Measurements from ENCODE around the gene OTX1.
"Not testable (repeated sequence)": the region's sequence is repeated elsewhere in the genome, so short reads cannot be mapped to it uniquely, and the experiment has no call there.

Gene OTX1

DNA sequence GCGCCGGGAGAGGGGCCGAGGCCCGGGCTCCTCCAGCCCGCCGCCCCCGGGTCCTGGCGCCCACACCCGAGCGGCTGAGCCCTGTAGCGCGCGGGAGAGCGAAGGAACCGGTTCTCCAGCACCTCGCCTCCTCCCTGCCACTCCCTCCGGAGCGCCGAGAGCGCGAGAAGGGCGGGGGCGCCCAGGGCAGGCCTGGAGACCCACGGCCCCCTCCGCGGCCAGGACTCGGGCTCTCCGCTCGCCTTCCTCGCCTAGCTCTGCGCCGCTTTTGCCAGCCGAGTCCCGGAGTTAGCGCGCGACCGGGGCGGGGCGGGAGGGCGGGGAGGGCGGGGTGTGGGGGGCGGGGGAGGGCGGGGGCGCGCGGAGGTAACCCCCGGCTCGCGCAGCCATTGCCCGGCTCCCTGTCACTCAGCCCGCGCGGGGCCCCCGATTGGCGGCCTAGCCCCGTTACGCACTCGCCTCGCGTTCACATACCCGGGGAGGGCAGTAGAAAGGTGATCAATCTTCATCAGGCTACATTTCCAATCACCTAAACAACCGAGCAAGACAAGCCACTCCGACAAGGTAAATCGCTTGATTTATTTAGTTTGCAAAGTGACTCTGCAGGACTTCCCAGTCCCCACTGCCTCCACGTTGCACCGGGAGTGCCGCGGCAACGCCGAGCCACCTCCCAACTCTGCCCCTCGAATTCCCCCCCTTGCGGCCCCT is at the start of gene OTX1:
OTX1 (plus strand) TSS at position 497 of the 708 bp plus-strand sequence. CDS start 2,161 bp downstream, outside the sequence.
- peak; percentile 74 to 78 for ATAC-seq

DNA sequence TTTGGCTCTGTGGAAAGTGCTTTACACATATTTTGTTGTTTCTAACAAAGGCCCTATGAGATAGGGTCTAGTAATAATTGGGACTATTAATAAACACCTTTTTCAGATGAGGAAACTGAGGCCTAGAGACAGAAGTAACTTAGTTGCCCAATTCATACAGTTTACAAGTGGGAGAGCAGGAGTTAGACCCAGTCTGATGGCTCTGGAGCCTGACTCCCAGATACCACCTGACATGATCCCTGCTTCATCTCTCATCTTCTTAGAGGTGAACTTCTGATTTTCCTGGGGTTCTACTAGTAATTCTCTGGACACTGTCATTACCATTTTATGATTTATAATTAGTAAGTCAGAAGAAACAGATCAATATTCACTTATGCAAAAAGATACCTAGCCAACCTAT is 49.1 kb upstream of the OTX1 start:
- ATAC-seq: no peak

DNA sequence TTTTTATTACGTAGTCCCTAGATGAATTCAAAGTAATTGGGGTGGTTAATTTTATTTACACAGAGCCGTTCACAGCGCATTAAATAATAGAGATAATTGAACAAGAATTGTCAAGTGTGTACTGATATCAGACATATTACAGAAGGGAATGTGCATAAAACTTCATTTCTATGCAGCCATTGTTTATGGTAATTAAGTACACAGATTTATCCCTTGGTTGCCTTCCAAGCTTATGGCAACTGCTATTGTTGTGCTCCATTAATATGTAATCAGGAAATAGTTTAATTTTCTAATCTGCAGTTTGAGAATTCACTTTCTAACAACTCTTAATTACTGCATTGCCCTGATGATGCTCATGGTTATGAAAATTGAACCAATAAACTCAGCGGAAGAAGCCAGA is 47.3 kb upstream of the OTX1 start:
- no peak for ATAC-seq

DNA sequence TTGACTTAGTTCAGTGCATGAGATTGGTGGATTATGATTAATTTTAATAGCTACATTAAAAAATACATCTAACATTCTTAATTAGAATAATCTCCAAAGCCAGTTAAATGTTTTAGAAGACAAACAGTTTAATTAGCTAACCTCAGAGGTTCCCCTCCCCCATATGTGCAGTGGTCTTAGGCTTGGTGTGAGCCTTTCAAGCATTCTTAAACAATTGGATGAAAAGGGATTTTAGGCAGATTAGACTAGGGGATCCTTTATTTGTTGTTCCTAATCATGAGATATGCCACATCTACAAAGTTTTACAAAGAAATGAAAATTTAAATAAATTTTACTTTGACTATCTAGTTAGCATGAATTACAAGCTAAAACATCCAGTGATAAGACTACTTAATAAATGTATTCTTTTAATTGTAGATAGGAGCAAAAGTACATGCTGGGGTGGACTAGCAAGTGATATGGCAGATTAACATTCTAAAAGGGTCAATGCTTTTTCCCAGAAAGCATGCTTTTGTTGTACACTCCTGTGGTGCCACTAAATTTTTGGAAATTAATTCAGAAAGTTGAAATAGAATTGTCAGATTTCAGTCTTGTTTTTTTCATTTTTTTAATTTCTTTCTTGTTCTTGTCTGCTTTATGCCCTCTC is 42.7 kb upstream of the OTX1 start:
- ATAC-seq: no peak

DNA sequence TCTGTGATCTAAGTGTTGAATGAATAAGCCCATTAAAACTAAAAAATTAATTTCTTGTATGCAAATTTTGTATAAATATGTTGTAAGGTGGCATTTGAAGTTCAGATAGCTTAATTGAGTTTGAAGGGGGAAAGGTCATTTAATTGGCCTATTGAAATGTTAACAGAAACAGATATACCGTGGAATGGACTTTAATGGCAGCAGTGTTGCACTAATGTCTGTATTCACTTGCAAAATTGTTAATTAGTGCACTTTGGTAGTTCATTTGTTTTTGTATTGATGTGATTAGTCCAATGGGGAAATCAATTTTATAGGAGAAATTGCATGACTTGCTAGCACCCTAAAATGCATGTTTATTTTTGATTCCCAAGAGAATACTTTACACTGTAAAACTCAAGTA is 41.8 kb upstream of the OTX1 start:
- no peak for ATAC-seq

DNA sequence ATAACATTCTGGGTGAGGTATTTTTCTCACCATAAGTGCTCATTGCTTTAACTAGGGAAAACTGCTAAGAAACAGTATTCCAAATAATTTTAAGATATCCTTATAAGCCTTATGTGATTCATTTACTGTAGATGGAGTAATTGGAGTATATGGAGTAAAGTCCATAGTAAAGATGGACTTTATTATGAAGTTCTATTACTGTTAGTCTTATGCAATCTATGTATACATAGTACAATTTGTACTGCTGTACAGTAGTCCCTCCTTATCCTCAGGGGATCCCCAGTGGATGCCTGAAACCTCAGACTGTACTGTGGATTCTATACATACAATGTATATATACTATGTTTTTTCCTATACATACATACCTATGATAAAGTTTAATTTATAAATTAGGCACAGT is 41.1 kb upstream of the OTX1 start:
- no peak for ATAC-seq

DNA sequence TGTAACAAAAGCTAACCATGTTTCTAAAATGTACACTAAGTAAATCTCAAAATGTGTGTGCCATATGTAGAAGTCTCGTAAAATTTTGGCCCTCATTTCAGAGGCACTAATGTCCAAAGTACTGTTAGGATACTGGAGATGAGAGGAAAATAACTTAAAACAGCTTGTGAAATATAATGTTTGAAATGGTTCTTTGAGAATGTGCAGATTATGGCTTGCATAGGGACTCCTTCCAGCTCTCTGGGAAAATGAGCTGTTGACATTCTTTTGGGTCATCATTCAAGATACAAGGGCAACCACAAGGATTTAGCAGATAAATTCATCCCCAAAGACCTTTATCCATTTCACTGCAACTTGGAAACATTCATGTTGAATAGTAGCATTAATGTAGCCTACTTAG is 38.1 kb upstream of the OTX1 start:
- ATAC-seq: no peak

DNA sequence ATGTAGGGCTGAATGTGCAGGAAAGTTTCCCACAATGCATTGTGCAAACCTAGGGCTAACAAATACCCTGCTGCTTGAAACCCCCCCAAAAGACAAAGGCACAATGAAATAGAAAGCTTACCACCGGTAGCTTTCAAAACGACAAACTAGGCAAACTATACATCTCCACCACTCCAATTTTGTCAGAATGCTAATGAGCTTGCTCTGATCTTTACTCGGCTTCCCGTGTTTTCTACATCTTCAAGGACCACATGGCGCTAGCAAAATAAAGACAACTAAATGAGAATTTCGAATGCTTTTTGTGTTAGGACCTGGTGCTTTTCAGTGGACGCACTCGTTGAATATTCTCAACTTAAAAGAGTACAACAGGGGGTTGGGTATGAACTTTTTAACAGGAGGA is 37.2 kb upstream of the OTX1 start:
- no peak for ATAC-seq

DNA sequence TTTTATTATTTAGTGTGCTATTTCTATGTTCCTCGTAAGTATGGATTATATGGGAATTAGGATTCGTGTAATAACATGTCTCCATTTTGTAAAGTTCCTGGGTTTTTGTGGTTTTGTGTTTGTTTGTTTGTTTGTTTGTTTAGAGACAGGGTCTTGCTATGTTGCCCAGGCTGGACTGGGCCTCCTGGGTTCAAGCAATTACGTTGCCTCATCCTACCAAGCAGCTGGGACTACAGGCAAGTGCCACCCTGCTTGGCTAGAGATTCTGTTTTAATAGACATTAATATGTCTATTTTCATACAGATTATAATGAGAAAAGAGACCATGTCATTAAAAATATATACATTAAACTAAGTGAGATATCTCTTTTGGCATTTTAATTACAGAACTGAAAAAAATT is 35.2 kb upstream of the OTX1 start:
- ATAC-seq: no peak

DNA sequence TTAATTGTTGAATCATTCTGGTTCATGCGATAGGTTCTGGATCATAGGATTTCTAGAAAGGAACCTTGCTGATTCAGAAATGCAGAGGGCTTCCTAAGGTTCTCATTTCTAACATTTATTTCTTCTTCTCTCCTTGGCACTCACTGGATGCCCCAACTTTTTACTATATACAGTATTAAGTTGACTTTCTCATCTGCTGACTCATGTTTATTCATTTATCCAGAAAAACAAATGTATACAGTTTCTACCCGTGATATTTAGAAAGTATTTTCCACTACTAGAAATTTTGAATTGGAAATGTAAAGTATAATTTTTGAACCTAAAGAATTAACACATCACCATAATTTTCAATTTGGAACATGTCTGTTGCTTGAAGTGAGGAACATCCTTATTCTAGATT is 32.2 kb upstream of the OTX1 start:
- ATAC-seq: no peak

DNA sequence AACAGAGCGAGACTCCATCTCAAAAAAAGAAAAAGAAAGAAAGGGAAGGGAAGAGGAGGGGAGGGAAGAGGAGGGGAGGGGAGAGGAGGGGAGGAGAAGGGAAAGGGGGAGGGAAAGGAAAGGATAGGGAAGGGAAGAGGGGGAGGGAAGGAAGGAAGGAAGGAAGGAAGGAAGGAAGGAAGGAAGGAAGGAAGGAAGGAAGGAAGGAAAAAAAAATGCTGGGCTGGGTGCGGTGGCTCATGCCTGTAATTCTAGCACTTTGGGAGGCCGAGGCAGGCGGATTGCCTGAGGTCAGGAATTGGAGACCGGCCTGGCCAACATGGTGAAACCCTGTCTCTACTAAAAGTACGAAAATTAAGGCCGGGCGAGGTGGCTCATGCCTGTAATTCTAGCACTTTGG is 30.9 kb upstream of the OTX1 start:
- ATAC-seq: not testable (repeated sequence)

DNA sequence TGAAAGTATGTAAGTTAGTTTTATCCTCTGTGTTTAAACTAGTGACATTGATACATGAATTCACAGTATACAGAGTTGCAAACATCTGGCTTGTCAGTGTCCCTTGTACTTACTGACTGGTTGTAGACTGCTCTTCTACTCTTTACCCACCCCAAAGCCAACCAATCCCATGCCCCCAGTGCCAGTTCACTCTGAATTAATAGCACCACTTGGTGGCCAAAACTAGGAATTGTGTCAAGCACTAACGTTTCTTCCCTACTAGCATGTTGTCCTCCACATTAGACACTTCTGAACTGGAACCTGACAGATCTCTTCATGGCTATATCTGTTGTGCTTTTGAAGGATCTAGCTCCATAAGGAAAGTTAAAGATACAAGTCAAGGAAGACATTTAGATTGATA is 27.2 kb upstream of the OTX1 start:
- no peak for ATAC-seq

DNA sequence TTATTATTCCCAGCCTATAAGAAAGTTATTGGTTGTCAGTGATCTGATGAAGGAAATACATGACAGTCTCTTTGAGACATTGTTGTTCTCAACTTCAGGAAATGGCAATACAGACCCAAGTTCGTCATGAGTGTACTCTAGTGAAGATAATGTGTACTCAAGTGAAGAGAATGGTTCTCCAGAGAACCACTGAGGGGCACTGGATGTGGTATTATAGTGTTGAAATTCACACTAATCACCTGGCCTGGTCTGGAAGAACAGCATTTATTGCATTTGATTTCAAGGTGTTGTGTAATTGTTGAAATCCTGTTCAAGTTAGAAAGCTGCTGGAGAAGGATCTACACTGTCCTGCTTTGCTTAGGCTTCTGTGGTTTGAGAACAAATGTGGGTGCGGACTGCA is 23.4 kb upstream of the OTX1 start:
- ATAC-seq: no peak

DNA sequence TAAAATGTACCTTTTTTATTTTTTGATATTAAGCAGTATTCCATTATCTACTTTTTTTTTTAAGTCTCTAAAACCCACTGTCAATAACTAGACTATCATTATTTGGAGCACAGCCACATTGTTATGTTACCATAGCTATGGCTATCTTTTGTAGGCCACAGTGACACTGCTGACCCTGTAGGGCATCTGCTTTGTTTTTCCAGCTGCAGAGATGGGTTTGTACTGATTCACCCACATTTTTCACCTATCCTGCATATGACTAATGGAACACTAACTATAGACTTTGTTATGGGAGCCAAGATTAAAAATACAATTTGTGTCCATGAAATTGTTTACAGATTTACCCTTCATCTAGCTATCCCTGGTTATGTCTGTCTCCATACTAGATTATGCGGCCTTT is 21.6 kb upstream of the OTX1 start:
- ATAC-seq: no peak

DNA sequence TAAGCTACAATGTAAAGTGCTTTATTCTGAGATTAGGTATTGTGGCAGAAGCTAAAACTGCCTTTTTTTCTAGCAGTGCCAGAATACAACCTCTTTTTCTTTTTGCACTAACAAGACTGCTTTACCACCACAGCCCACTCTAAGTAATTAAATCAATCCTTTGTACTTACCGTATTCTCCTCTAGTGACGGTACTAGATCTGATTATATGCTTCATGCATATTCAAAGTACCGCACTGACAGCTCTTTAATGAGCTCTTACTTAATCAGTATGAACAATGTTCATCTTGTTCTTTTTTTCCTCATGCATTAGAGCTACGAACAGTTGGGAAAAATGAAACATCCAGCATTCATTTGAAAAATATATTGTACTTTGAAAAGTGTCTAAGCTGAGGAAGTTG is 16.1 kb upstream of the OTX1 start:
- no peak for ATAC-seq

DNA sequence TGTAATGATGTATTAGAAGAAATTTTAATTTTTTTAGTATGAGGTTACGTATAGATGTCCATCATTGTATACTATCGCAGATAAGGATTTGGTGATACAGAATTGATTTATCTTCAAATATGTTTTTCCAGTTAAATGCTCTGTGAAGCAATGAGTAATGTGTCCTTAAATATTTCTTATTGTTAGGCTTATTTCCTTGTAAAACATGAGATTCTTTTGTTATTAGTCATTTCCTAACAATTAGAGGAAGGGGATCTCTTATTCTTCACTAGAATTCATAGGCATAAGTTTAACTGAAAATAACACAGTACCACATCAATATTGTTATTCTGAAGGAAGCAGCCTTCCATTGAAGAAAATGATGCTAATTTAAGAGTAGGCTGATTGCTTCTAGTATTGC is 15.5 kb upstream of the OTX1 start:
- no peak for ATAC-seq

DNA sequence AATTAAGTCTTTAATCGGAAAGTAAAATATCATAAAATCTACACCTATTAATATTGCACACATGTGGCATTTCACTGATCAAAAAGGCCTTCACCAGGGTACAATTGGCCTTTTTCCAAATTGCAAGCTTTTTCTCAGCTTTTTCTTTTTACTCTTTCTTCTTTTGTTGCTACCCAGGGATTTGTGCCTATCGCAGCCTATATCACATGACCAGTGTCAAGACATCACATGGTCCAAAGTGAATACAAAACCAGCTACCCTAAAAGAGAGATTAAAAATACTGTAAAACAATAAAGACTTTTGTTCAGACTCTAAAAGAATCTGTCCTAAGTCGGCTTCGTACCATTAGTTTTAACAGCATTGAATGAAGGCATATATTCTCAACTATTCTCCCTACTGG is 15.0 kb upstream of the OTX1 start:
- ATAC-seq: no peak

DNA sequence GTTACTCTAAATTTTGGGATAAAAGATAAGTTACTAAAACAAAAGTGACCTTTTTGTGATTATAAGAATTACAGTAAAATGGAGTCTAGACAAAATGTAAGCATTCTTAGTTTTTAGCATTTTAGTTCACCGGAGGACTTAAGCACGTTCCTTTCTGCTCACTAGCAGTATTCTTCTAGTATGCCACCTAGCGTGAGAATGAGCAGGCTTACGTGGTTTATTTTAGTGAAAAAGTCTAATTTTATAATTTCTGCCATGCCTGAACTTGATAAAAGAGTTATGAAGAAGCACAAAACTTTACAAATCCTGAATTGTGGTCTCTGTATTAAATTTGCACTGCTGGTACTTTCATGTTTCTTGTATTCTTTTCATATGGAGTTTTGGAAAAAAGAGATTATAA is 12.6 kb upstream of the OTX1 start:
- ATAC-seq: no peak

DNA sequence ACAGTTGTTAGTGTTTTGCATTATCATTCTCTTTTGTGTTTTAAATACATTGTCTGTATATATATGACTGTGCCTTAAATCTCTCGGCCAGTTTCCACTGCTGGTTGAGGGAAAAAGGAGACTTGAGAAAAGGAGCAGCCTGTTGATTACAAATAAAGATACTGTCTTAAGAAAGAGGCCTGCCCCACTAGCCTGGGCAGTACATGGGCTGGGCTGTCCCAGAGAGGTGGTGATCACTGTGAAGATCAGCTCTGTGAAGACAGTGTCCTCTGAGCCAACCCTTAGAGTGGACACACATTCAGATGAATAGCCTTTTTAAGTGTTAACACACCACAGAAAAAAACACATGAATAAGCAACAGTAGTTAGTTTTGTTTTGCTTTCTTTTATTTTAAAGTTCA is 10.0 kb upstream of the OTX1 start:
- ATAC-seq: no peak

DNA sequence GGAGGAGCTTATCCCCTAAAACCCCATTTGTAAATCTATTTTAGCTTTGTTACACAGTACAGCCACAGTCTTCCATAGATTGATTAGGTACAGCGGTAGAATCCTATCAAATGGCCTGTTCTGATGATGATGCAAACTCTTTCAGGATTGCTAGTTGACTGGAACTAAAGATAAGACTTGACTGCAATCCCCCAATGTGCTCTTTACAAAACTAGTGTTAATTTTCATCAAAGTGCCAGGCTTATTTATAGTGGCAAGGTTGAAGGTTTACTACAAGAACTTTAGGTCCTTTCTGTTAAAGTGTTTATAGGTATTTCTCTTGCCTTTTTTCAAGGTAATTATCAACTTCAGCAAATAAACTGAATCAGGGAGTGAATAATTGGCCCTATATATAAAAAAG is 9.0 kb upstream of the OTX1 start:
- ATAC-seq: no peak

DNA sequence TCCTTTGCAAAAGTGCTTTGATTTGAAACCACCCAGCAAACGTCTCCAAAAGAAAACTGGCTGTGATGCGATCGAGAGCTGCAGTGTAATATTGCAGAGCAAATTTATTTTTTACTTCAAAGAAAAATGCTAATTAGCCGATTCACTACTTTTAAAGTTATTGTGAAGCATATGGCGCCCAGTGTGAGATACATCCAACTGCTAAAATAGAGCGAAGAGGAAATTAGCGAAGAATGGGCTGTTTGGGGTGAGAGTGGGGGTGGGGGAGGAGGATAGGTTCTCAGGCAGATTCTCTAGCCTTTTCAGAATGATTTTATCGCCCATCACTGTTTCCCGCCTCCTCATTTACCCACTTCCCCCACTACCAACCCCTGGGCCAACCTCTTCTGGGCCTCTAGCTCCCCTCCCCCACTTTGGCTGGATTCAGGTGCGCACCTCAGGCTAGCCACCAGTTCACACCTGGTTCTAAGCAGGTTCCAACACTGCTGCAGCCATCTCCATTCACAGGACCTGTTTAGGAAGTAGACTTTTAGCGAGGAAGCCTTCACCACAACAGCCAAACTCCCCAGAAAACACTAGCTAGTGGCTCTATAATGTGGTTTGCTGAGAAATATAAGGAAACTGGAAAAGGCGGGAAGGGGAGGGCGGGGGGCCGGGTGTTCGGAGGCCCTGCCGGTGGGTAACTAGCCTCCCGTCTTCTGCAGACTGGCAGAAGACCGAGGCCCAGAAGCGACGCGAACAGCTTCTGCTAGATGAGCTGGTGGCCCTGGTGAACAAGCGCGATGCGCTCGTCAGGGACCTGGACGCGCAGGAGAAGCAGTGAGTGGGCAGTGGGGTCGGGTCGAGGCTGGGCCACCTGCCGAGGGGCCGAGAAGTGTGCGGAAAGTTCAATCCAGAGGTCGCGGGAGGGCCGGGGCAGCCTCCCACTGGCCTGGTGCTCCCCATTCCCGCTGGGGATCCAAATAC is 6.0 kb upstream of the OTX1 start:
- no peak for ATAC-seq

DNA sequence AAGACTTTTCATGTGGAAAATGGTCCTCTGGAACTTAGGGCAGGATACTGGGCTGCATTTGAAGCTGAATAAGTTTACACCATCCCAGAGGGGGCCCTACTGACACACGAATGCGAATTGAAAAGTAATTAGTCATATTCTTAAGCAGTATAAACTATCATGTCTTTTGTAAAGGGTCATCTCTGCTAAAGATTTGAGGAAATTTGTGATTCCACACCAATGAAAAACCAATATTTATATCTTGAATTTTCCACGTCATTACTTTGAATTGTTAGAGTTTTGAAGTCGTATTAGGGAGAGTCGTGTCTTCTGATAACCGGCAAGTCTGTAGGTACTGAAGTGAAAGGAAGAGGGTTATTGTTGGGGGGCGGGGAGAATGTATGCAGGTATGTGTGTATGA is 4.1 kb upstream of the OTX1 start:
- no peak for ATAC-seq

DNA sequence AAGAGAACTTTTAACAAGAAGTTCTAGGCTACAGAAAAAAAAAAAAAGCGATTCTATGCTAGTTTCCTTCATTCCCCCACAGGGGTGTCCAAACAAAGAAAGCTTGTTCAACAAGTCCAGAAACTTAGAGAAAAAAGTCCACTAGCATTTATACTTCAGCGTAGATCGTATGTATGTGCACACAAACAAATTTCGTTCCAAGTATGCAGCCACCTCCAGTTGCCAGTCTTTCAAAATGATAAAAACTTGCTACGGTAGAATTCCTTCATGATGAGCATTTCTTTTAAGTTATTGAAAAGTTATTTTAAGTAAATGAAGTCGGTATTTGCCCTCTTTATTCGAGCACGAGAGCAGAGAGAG is 3.7 kb upstream of the OTX1 start:
- no peak for ATAC-seq
